GM13977 (cell line): Measurements from ENCODE around the gene CHST8.

Experiments
- DNase-seq: peaks from one replicate; pipeline ENCODE4 v3.0.0; 2012; ENCODE audit warnings: low spot score
- in situ Hi-C: fragments of 300-500 bp; cut with MboI; formaldehyde crosslinking; loops from one replicate; pipeline ENCODE4 v1.12.0; 2022; ENCODE audit warnings: low sequenced_read_pairs, low pct_unique_long_range_greater_than_20kb, mixed read lengths, inconsistent platforms; ENCODE audit not compliant: unreplicated experiment
- TF ChIP-seq, protein P1 (sequence below): IDR thresholded peaks from 2 replicates; pipeline ENCODE4 v1.5.1; 2012; ENCODE audit warnings: mild to moderate bottlenecking, control low read depth; ENCODE audit not compliant: insufficient read depth; ENCODE audit errors: extremely low read depth, missing control alignments

CHST8 gene

DNA sequence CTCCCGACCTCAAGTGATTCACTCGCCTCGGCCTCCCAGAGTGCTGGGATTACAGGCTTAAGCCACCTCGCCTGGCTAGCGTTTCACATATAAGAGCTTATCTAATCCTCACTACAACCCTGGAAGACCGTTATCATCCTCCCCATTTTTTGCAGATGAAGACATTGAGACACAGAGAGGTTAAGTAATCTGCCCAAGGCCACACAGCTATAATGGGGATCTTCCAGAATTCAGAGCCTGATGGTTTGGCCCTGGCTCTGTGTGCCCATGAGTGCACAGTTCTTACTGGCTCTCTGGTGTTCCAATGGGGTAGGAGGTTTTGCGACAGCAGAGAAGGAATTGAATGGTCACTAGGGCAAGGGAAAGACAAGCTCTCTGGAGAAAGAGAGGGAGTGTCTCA is 158.1 kb downstream of the CHST8 start:
- TF ChIP-seq, protein P1, sequence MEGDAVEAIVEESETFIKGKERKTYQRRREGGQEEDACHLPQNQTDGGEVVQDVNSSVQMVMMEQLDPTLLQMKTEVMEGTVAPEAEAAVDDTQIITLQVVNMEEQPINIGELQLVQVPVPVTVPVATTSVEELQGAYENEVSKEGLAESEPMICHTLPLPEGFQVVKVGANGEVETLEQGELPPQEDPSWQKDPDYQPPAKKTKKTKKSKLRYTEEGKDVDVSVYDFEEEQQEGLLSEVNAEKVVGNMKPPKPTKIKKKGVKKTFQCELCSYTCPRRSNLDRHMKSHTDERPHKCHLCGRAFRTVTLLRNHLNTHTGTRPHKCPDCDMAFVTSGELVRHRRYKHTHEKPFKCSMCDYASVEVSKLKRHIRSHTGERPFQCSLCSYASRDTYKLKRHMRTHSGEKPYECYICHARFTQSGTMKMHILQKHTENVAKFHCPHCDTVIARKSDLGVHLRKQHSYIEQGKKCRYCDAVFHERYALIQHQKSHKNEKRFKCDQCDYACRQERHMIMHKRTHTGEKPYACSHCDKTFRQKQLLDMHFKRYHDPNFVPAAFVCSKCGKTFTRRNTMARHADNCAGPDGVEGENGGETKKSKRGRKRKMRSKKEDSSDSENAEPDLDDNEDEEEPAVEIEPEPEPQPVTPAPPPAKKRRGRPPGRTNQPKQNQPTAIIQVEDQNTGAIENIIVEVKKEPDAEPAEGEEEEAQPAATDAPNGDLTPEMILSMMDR: no peak
- DNase-seq: no peak
- in situ Hi-C loops: loop anchor here (10.0 to 25.0 kb wide), 2 partner anchors 332 to 355 kb away; no protein-coding TSS in a partner anchor

DNA sequence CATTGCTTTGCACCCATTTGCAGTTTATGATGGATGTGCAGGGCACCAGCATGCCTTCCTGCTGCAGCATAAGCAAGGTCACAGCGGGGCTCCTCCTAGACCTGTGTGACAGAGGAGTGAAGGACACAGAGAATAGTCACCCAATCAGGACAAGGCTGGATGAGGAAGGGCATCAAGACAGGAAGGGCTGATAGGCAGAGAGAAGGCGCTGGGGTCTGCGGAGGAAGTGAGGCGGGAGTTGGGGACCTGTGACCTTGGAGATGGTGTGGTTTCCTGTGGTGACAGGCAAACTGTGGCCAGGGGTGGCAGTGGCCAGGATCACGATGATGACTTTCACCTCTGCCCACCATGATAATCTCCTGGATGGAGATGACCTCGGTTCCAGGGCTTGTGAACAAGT is 158.5 kb downstream of the CHST8 start:
- TF ChIP-seq, protein P1: no peak
- DNase-seq: no peak
- in situ Hi-C loops: loop anchor here (25.0 kb wide), 1 partner anchor 332 kb away; no protein-coding TSS in a partner anchor

DNA sequence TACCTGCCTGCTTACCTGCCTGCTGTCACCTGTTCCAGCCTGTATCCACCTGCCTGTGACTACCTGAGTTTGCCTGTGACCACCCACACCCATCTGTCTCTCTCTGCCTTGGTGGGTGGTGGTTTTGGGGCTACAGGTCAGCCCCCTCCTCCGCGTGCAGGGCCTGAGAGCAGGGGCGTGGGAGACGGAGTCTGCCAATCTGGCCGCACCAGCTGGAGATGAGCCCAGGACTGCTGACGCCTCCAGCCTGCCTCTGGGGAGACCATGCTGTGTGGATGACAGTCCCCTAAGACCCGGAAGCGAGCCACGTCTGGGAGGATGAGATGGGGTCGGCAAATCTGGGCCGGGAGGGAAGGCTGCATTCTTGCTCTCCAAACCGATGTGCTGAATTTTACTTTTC is 159.0 kb downstream of the CHST8 start:
- TF ChIP-seq, protein P1: no peak
- no peak for DNase-seq
- in situ Hi-C loops: loop anchor here (25.0 kb wide), 1 partner anchor 332 kb away; no protein-coding TSS in a partner anchor

DNA sequence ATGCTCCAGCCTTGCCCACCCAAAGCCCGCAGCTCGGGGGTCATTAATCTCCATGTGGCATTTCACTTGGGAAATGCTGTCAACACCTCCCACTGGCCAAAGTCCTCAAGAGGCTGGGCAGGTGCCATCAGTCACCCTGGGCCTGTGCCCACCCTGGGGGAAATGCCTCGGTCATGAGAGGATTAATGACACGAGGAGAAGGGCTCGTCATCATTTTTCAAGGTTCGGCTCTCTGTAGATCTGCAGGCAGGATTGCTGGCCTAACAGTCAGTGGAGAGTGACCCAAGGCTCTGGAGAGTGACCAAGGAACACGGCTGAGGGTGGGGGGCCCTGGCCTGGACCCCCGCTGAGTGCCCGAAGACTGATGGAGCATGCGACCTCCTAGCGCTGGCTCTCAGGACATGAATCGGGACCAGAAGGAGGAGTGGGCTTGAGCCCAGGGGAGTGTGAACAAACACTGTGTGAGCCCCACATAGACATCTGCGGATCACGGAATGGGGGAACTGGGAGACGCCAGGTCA is 159.7 kb downstream of the CHST8 start:
- DNase-seq: no peak
- in situ Hi-C loops: loop anchor here (25.0 kb wide), 1 partner anchor 331 kb away; no protein-coding TSS in a partner anchor
- TF ChIP-seq, protein P1: no peak

DNA sequence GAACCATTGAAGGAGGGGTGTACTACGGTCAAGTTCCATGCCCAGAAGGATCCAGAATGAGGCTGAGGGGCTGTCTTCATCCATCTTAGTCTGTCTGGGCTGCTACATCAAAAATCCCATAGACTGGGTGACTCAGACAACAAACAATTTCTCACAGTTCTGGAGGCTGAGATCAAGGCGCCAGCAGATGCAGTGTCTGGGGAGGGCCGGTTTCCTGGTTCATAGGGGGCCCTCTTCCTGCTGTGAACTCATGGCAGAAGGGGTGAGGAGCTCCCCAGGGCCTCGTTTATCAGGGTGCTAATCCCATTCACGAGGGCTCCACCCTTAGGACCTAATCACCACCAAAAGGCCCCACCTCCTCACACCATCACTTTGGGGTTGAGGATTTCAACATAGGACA is 160.2 kb downstream of the CHST8 start:
- DNase-seq: no peak
- in situ Hi-C loops: loop anchor here (25.0 kb wide), 1 partner anchor 330 kb away; no protein-coding TSS in a partner anchor

DNA sequence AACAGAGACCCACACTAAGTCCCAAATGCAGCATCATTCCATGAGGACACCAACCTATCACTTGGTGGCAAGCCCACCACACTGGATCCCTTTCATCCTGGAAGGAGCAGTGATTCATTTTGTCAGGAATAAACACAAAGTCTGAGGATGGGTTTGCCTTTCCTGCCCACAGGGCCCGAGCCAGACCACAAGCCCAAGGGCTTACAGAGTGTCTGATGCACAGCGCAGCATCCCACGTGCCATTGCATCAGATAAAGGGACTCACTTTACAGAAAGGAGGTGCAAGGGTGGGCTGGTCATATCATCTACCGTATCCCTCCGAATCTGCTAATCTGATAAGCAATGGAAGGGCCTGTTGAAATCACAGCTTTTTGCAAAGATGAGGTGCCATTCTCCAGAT is 162.7 kb downstream of the CHST8 start:
- no peak for DNase-seq
- TF ChIP-seq, protein P1: no peak
- in situ Hi-C loops: loop anchor here (25.0 kb wide), 1 partner anchor 328 kb away; no protein-coding TSS in a partner anchor

More for the DNA sequence above, 160.2 kb downstream of the CHST8 start:
- TF ChIP-seq, protein P1: no peak

DNA sequence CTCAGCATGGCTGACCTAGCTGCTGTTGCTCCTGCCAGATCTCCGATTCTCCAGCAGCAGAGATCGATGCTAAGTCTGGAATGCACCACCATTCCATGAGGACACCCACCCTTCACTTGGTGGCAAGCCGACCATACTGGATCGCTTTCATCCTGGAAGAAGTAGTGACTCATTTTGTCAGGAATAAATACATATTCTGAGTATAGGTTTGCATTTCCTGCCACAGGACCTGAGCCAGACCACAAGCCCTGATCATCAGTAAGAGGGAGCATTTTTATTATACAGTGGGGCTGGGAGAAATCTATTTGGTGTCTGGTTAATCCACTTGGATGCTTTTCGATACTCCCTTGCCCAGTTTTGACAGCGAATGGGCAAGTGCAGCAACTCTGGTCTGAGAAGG is 164.0 kb downstream of the CHST8 start:
- TF ChIP-seq, protein P1: no peak
- DNase-seq: no peak
- in situ Hi-C loops: loop anchor here (25.0 kb wide), 1 partner anchor 327 kb away; no protein-coding TSS in a partner anchor
